Measurements from ENCODE around the gene ETNPPL.

DNA sequence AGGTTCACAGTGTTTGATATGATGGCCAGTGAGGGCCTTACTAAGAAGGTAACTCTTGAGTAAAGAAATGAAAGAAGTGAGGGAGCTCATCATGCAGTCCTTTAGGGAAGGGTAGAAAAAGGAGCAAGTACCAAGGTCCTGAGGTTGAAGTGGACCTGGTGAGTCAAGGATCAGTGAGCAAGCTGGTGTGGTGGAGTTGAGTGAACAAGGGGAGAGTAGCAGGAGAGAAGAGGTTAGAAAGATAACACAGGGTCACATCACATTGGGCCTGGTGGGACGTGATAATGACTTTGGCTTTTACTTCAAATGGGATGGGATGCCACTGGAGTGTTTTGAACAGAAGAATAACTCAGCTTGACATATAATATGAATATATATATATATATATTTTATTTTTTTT is 67.8 kb downstream of the ETNPPL start:
- TF ChIP-seq, protein P1, sequence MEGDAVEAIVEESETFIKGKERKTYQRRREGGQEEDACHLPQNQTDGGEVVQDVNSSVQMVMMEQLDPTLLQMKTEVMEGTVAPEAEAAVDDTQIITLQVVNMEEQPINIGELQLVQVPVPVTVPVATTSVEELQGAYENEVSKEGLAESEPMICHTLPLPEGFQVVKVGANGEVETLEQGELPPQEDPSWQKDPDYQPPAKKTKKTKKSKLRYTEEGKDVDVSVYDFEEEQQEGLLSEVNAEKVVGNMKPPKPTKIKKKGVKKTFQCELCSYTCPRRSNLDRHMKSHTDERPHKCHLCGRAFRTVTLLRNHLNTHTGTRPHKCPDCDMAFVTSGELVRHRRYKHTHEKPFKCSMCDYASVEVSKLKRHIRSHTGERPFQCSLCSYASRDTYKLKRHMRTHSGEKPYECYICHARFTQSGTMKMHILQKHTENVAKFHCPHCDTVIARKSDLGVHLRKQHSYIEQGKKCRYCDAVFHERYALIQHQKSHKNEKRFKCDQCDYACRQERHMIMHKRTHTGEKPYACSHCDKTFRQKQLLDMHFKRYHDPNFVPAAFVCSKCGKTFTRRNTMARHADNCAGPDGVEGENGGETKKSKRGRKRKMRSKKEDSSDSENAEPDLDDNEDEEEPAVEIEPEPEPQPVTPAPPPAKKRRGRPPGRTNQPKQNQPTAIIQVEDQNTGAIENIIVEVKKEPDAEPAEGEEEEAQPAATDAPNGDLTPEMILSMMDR (conservative IDR thresholded peaks at IDR 0.05; ENCODE audit: low read depth, low read length), result no peak
- no peak for TF ChIP-seq EZH2phosphoT487 (IDR thresholded peaks at IDR 0.05; ENCODE audit: borderline replicate concordance, low read length)
